AG04449 (cell line): ENCODE data around the gene AOPEP.

Experiments used
- CTCF ChIA-PET: fragments of 350-600 bp; formaldehyde crosslinking; extraction: SDS; loops from one replicate; lab custom pipeline; 2021; ENCODE audit warnings: antibody characterized with exemption; lab: Yijun Ruan, JAX
- POLR2A ChIA-PET: fragments of 400-600, 350-600 bp; formaldehyde crosslinking; extraction: SDS; loops from one replicate; lab custom pipeline; 2020; ENCODE audit warnings: antibody characterized with exemption, inconsistent platforms; lab: Yijun Ruan, JAX
- DNase-seq: peaks from one replicate; pipeline ENCODE4 v3.0.0-alpha.2; 2010; ENCODE audit warnings: low read depth, low spot score
- H3K4me3 ChIP-seq: 2 replicates; pipeline ENCODE4 v1.5.1; 2011; ENCODE audit warnings: low read depth, mild to moderate bottlenecking, control low read depth, low read length
- TF ChIP-seq, protein P1 (sequence below): IDR thresholded peaks from one replicate; pipeline ENCODE4 v1.5.1; 2011; ENCODE audit warnings: mild to moderate bottlenecking, moderate library complexity, low read length, control low read depth, inconsistent platforms; ENCODE audit not compliant: insufficient read depth; ENCODE audit errors: missing control alignments

AOPEP gene

GRCh38 chr9:94798201-94798600, 71.7 kb downstream of the AOPEP start:
- H3K4me3 ChIP-seq, result no peak overlapping the region
- CTCF ChIA-PET, result no interaction called here
- TF ChIP-seq, protein P1, sequence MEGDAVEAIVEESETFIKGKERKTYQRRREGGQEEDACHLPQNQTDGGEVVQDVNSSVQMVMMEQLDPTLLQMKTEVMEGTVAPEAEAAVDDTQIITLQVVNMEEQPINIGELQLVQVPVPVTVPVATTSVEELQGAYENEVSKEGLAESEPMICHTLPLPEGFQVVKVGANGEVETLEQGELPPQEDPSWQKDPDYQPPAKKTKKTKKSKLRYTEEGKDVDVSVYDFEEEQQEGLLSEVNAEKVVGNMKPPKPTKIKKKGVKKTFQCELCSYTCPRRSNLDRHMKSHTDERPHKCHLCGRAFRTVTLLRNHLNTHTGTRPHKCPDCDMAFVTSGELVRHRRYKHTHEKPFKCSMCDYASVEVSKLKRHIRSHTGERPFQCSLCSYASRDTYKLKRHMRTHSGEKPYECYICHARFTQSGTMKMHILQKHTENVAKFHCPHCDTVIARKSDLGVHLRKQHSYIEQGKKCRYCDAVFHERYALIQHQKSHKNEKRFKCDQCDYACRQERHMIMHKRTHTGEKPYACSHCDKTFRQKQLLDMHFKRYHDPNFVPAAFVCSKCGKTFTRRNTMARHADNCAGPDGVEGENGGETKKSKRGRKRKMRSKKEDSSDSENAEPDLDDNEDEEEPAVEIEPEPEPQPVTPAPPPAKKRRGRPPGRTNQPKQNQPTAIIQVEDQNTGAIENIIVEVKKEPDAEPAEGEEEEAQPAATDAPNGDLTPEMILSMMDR, result no peak
- DNase-seq, result no peak
- POLR2A ChIA-PET, result no interaction called here

DNA sequence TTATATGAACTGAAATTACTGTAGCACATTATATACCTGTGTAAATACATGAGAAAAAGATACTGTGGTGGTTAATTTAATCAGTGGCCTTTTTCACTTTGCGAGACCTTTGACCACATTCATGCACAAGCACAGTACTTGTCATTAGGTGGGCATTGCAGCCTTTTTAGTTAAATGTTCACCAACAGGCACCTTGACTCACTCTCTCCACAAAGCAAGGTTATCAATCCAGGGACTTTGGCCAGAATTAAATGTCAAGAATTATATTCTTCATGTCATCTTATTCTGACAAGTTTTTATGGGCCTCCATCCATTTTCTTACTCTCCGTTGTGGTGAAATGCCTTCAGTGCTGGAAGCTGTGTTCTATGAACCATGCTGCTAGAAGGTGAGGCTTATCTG, 72.2 kb downstream of the AOPEP start:
- H3K4me3 ChIP-seq, result no peak overlapping the region
- DNase-seq, result no peak
- POLR2A ChIA-PET, result no interaction called here
- TF ChIP-seq, protein P1, result no peak
- CTCF ChIA-PET, result no interaction called here

GRCh38 chr9:94799578-94800264, 73.2 kb downstream of the AOPEP start:
- no peak overlapping the region for H3K4me3 ChIP-seq
- no peak for DNase-seq
- ChIA-PET CTCF (interaction anchor here (0.9 to 3.5 kb wide), 3 partner anchors 9 to 16 kb away, joined by 3 to 18 read pairs (median 3); no protein-coding TSS in a partner anchor), POLR2A (no interaction called here)
- TF ChIP-seq, protein P1, result no peak

GRCh38 chr9:94800424-94801117, 74.1 kb downstream of the AOPEP start:
- H3K4me3 ChIP-seq, result no peak overlapping the region
- DNase-seq, result no peak
- POLR2A ChIA-PET, result interaction anchor here (1.3 kb wide), 1 partner anchor 60 kb away, joined by 3 read pairs; no protein-coding TSS in a partner anchor
- CTCF ChIA-PET, result interaction anchor here (1.1 to 3.5 kb wide), 5 partner anchors 10 to 328 kb away, joined by 3 to 18 read pairs (median 9); no protein-coding TSS in a partner anchor
- TF ChIP-seq, protein P1, result no peak

- CTCF ChIA-PET, result interaction anchor here (0.9 to 3.5 kb wide), 8 partner anchors 9 to 331 kb away, joined by 3 to 18 read pairs (median 6); no protein-coding TSS in a partner anchor
- POLR2A ChIA-PET, result interaction anchor here (0.6 to 1.3 kb wide), 4 partner anchors 12 to 60 kb away, joined by 3 to 4 read pairs (median 3); no protein-coding TSS in a partner anchor
- H3K4me3 ChIP-seq, result no peak overlapping the region
- DNase-seq, result no peak
- TF ChIP-seq, protein P1, result no peak
Measured at GRCh38 chr9:94801234-94801633, 74.7 kb downstream of the AOPEP start.

DNA sequence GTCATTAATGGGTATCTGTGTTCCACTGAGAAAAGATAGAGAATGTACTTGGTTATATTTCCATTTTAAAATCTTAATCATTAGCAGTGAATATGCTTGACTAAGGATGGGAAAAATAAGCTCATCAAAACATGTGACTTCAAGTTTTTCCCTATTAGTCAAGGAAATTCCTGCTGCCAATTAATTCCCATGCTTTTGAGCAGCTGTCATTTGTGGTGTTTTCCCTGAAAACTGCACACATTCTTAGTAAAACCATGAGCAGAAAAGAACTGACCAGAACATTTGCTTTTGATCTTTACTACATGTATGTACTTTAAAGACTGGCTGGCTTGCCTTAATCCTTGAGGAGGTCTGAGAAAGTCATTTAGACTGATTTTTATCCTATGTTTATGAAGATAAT, 75.2 kb downstream of the AOPEP start:
- TF ChIP-seq, protein P1, result no peak
- ChIA-PET CTCF (interaction anchor here (0.9 to 3.5 kb wide), 7 partner anchors 9 to 330 kb away, joined by 4 to 18 read pairs (median 6); no protein-coding TSS in a partner anchor), POLR2A (interaction anchor here (0.6 to 1.3 kb wide), 6 partner anchors 12 to 66 kb away, joined by 3 to 4 read pairs (median 3); no protein-coding TSS in a partner anchor)
- no peak for DNase-seq
- no peak overlapping the region for H3K4me3 ChIP-seq
